HepG2 (cell line): ENCODE data around the gene JMJD8. TPM values are rescaled to one million over a fixed set of nuclear protein-coding genes. Genes with fewer than 3 reads are reported as not detected.

Experiments used
- ATAC-seq: fragments of 200-7000 bp; cut with Tn5 transposase; 3 replicates; pipeline ENCODE4 v1.9.1; 2020; ENCODE audit warnings: mild to moderate bottlenecking, moderate library complexity
- BruUV-seq: library from RNA; stranded (reverse); fragments of 400-500 nt; replicated peaks from 2 replicates; lab custom pipeline; 2021; lab: Mats Ljungman, UMichigan
- CTCF ChIA-PET: fragments of 300-600 bp; formaldehyde crosslinking; extraction: SDS; loops from one replicate; lab custom pipeline; 2021; ENCODE audit warnings: low total read pairs, inconsistent platforms, low intra/inter-chr PET ratio; lab: Yijun Ruan, JAX
- POLR2A ChIA-PET: fragments of 350-600 bp; sonication (Branson Sonifier 250); formaldehyde crosslinking; loops from one replicate; lab custom pipeline; 2020; ENCODE audit warnings: antibody characterized with exemption, inconsistent platforms; lab: Yijun Ruan, JAX
- DNase-seq: peaks from one replicate; pipeline ENCODE4 v3.0.0-alpha.2; 2015; ENCODE audit warnings: low spot score
- FAIRE-seq: peaks from 3 replicates; lab custom pipeline; 2011; peaks lifted over from hg19 to GRCh38; lab: Jason Lieb, UNC
- H2AFZ ChIP-seq: one replicate; pipeline ENCODE4 v1.6.1; 2011; ENCODE audit warnings: low read length, inconsistent platforms
- H3K27ac ChIP-seq: fragments of 300-600 bp; 3 replicates; pipeline ENCODE4 v1.8.0; 2011; ENCODE audit warnings: mixed run types, mild to moderate bottlenecking, mixed read lengths, low read length, inconsistent platforms; ENCODE audit not compliant: insufficient read depth; ENCODE audit errors: extremely low read length
- H3K27me3 ChIP-seq, 2 experiments: fragments of 200-600 bp in 1 of 2; 2 replicates in 1 of 2; 3 replicates in 1 of 2; pipeline versions ENCODE4 v1.6.0 to v1.8.0; 2011; ENCODE audit warnings: low read length in 2 of 2, mild to moderate bottlenecking in 2 of 2, moderate library complexity in 2 of 2, inconsistent platforms in 1 of 2; ENCODE audit not compliant: insufficient read depth in 2 of 2, control insufficient read depth in 1 of 2
- H3K36me3 ChIP-seq, 2 experiments: fragments of 200-600 bp in 1 of 2; replicated peaks in 1 of 2; 2 replicates in 1 of 2; 3 replicates in 1 of 2; pipeline versions ENCODE4 v1.5.1 to v1.8.0; 2011; ENCODE audit warnings: low read length in 2 of 2, inconsistent platforms in 1 of 2; ENCODE audit not compliant: insufficient read depth in 2 of 2, control insufficient read depth in 1 of 2
- H3K4me1 ChIP-seq: 2 replicates; pipeline ENCODE4 v1.5.1; 2012; ENCODE audit warnings: low read length, inconsistent platforms; ENCODE audit not compliant: insufficient read depth
- H3K4me2 ChIP-seq: 2 replicates; pipeline ENCODE4 v1.6.0; 2011; ENCODE audit warnings: low read depth, low read length, inconsistent platforms
- H3K4me3 ChIP-seq, 3 experiments: fragments of 200-600 bp in 1 of 3; sonication (generic), shearing (Covaris generic) in 1 of 3; replicated peaks in 1 of 3; 2 replicates each; pipeline ENCODE4 v1.5.1; 2011 to 2016; ENCODE audit warnings: low read length in 3 of 3, inconsistent platforms in 2 of 3, low read depth in 2 of 3, mild to moderate bottlenecking in 2 of 3, control low read depth in 1 of 3, mixed read lengths in 1 of 3; ENCODE audit not compliant: insufficient read depth in 1 of 3
- H3K79me2 ChIP-seq: one replicate; pipeline ENCODE4 v1.6.1; 2011; ENCODE audit warnings: low read length, inconsistent platforms; ENCODE audit not compliant: insufficient read depth
- H3K9ac ChIP-seq: 2 replicates; pipeline ENCODE4 v1.6.0; 2011; ENCODE audit warnings: mild to moderate bottlenecking, low read depth, low read length, inconsistent platforms; ENCODE audit not compliant: insufficient read depth
- H3K9me3 ChIP-seq: 2 replicates; pipeline ENCODE4 v1.5.1; 2012; ENCODE audit warnings: mild to moderate bottlenecking, low read length
- H4K20me1 ChIP-seq: 2 replicates; pipeline ENCODE4 v1.6.0; 2011; ENCODE audit warnings: inconsistent platforms, mild to moderate bottlenecking, low read length, moderate library complexity; ENCODE audit not compliant: insufficient read depth
- DZIP1 ChIP-seq: sonication (generic); formaldehyde crosslinking; IDR thresholded peaks from 2 replicates; pipeline ENCODE4 v1.5.0; 2020; ENCODE audit warnings: mild to moderate bottlenecking, missing genetic modification reagents
- FOXM1 ChIP-seq: sonication (generic); formaldehyde crosslinking; IDR thresholded peaks from 2 replicates; pipeline ENCODE4 v1.5.0; 2020; ENCODE audit warnings: missing genetic modification reagents
- JUNB ChIP-seq: sonication (generic); formaldehyde crosslinking; IDR thresholded peaks from 2 replicates; pipeline ENCODE4 v1.8.0; 2022; ENCODE audit warnings: missing genetic modification reagents, mild to moderate bottlenecking, borderline replicate concordance
- RAD51 ChIP-seq: fragments of 450-650 bp; IDR thresholded peaks from 2 replicates; pipeline ENCODE4 v1.6.1; 2016; ENCODE audit warnings: borderline replicate concordance
- TRIM24 ChIP-seq: sonication (generic); formaldehyde crosslinking; IDR thresholded peaks from 2 replicates; pipeline ENCODE4 v1.8.0; 2022; ENCODE audit warnings: mild to moderate bottlenecking, missing genetic modification reagents
- ZBTB7A ChIP-seq: sonication (generic); formaldehyde crosslinking; IDR thresholded peaks from 2 replicates; pipeline ENCODE4 v1.8.0; 2022; ENCODE audit warnings: mild to moderate bottlenecking, missing genetic modification reagents
- ZNF784 ChIP-seq: sonication (generic); formaldehyde crosslinking; IDR thresholded peaks from 2 replicates; pipeline ENCODE4 v1.5.1; 2020; ENCODE audit warnings: missing genetic modification reagents, mild to moderate bottlenecking, borderline replicate concordance
- ZNF83 ChIP-seq: sonication (generic); formaldehyde crosslinking; IDR thresholded peaks from 2 replicates; pipeline ENCODE4 v1.4.0; 2020; ENCODE audit warnings: missing genetic modification reagents, mild to moderate bottlenecking, borderline replicate concordance
- WGBS: methylation state at CpG from one replicate; pipeline ENCODE4 v1.1.6; 2017; ENCODE audit warnings: low lambda C conversion rate; 5-methylcytosine and 5-hydroxymethylcytosine counted together
- in situ Hi-C: cut with HindIII; loops from 2 replicates; pipeline ENCODE4 v1.10.0; 2017; ENCODE audit warnings: low pct_unique_long_range_greater_than_20kb; ENCODE audit not compliant: extremely low pct_ligation_motif_present
- intact Hi-C: fragments of 100-400 bp; cut with micrococcal nuclease; formaldehyde crosslinking; loops from one replicate; pipeline ENCODE4 v1.10.0; 2022; ENCODE audit not compliant: unreplicated experiment
- polyA plus RNA-seq, 8 experiments: library from polyadenylated mRNA; depleted of rRNA in 3 of 8; stranded (reverse) in 7 of 8; unstranded in 1 of 8; fragments of >200 nt; fragmentation: Illumina TruSeq in 4 of 8; extraction: Trizol in 4 of 8; gene quantifications; 2 replicates each; pipeline versions ENCODE4 v1.2.1 to v1.2.3, GENCODE V29; 2011 to 2016; ENCODE audit warnings: low read depth in 4 of 8, missing spikeins in 1 of 8, mixed read lengths in 1 of 8; ENCODE audit not compliant: insufficient read depth in 1 of 8
- total RNA-seq, 5 experiments: library from RNA; depleted of rRNA; stranded (reverse); fragments of >200 nt; fragmentation: Illumina TruSeq; extraction: Trizol; gene quantifications; 2 replicates each; pipeline ENCODE4 v1.2.3, GENCODE V29; 2016; ENCODE audit warnings: low read depth in 1 of 5

JMJD8 gene
- total and polyA plus RNA-seq, 2 of the 13 experiments (the other 11 are each of a cell fraction or from before 2014, with no cell fraction given) = 2.6 to 11.8 TPM

GRCh38 chr16:692356-693108 lies 8.4 kb upstream of the JMJD8 start:
- no peak overlapping the region for H3K9ac ChIP-seq
- no TSS peak for BruUV-seq
- 0 out of 5 replicates have a peak, but pooled peaks cover 0 to 1% of the 10 kb centered on the region in 2 experiments for H3K36me3 ChIP-seq
- no peak for ATAC-seq
- in situ Hi-C loops = no loop called here
- ChIA-PET CTCF (no interaction called here), POLR2A (no interaction called here)
- no peaks in the 10 kb centered on the region for H3K9me3 ChIP-seq
- no peak overlapping the region for H3K4me2 ChIP-seq
- H2AFZ ChIP-seq = no peak overlapping the region
- H3K27me3 ChIP-seq = peaks cover 7 to 30% of the 10 kb centered on the region in 2 experiments
- TF ChIP-seq ZNF784 (CRISPR knock-in tag) (no peak), FOXM1 (CRISPR knock-in tag) (no peak), RAD51 (peak; percentile 68), ZNF83 (CRISPR knock-in tag) (no peak), TRIM24 (CRISPR knock-in tag) (no peak), ZBTB7A (CRISPR knock-in tag) (no peak), JUNB (no peak), DZIP1 (CRISPR knock-in tag) (no peak)
- no peaks in the 10 kb centered on the region for H4K20me1 ChIP-seq
- no peak for FAIRE-seq
- H3K79me2 ChIP-seq = peaks cover 2% of the 10 kb centered on the region
- H3K4me1 ChIP-seq = peaks cover 26% of the 10 kb centered on the region
- 29% methylated on average over 10 of the region's 10 CpGs for WGBS
- H3K4me3 ChIP-seq = no peak overlapping the region
- no peak for DNase-seq
- intact Hi-C loops = no loop called here
- no peak overlapping the region for H3K27ac ChIP-seq
